ENCODE data around the gene PCNX1. TPM values are rescaled to one million over a fixed set of nuclear protein-coding genes. Genes with fewer than 3 reads are reported as not detected.
A peak's percentile ranks its signal among the peaks of the same experiment; 100 is the strongest.
"Not testable (repeated sequence)": the region's sequence is repeated elsewhere in the genome, so short reads cannot be mapped to it uniquely, and the experiment has no call there.

PCNX1 gene
- total RNA-seq, 5 donors from 2014 or later (not counting 1 experiment from before 2014, with no cell fraction given), result 80.8 to 140 (median 86.3) TPM

DNA sequence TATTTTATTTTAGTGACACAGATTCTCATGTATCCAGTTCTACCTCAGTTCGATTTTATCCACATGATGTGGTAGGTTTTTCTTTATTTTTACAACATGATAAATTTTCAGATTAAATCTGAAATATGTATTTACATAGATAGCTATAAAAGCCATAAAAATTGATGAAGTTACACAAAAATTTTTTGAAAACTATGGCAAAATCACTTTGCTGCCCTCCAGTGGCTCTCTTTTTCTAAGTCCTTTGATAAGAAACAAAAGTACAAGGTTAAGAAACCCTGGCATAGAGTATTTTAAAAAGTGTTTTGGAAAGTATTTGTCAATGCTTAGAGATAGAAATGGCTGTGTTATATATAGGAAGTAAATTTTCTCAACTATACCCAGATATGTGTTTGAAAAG, 104.2 kb downstream of the PCNX1 start:
- Histone ChIP-seq H3K27ac (ENCODE audit: low read length) (no peak overlapping the region), H3K36me3 (ENCODE audit: control insufficient read depth in 2 of 2, extremely low read depth in 1 of 2, insufficient read depth in 1 of 2, low read length in 1 of 2) (peaks cover 0 to 30% of the 10 kb centered on the region in 2 donors), H3K27me3 (replicated peaks in 1 of 2; ENCODE audit: control insufficient read depth in 2 of 2, extremely low read depth in 1 of 2, insufficient read depth in 2 of 2, low read length in 1 of 2) (no peaks in the 10 kb centered on the region), H3K4me3 (ENCODE audit: control insufficient read depth in 1 of 2, extremely low read depth in 1 of 2, low read length in 1 of 2) (no peak overlapping the region), H3K9me3 (no peaks in the 10 kb centered on the region), H3K4me1 (ENCODE audit: control insufficient read depth in 1 of 2, extremely low read depth in 1 of 2, insufficient read depth in 2 of 2, low read length in 2 of 2) (peaks cover 0 to 2% of the 10 kb centered on the region in 2 experiments)
- peak overlapping the region; percentile 23 to 29 for H3K27ac Mint-ChIP-seq
- ATAC-seq (replicated peaks in 1 of 4) (no peak), DNase-seq (peak in 5 of 35 experiments; percentile 3 to 30 (median 18))
- no CpG with 5 or more reads among the region's 1 CpG for WGBS (ENCODE audit: insufficient coverage)
- H3K36me3 Mint-ChIP-seq, result peaks cover 50% of the 10 kb centered on the region
- ChIA-PET CTCF (interaction anchor here (0.6 to 3.1 kb wide), 9 partner anchors 13 to 193 kb away, joined by 3 to 26 read pairs (median 5); partner anchors contain the start of gene PCNX1 (in 1 of the 2)), POLR2A (no interaction called here)
- H3K4me3 Mint-ChIP-seq, result no peak overlapping the region
- H3K27me3 Mint-ChIP-seq, result no peaks in the 10 kb centered on the region
- peaks cover 42 to 57% (median 49%) of the 10 kb centered on the region in 3 donors for H3K4me1 Mint-ChIP-seq
- no peaks in the 10 kb centered on the region for H3K9me3 Mint-ChIP-seq

DNA sequence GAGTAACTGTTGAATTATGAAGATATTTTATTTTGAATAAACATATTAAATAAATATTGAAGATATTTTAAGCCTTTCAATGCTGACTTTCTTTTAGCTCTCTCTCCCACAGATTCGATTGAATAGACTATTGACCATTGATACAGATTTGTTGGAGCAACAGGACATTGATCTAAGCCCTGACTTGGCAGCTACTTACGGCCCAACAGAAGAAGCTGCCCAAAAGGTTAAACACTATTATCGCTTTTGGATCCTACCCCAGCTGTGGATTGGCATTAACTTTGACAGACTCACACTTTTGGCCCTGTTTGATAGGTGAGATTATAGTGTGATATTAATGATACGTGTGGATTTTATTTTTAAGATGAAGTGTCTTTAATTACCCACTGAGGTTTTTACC, 105.6 kb downstream of the PCNX1 start:
- H3K36me3 ChIP-seq (ENCODE audit: control insufficient read depth in 2 of 2, extremely low read depth in 1 of 2, insufficient read depth in 1 of 2, low read length in 1 of 2), result peaks cover 0 to 33% of the 10 kb centered on the region in 2 donors
- no peak overlapping the region for H3K27ac ChIP-seq (ENCODE audit: low read length)
- no peak overlapping the region for H3K4me3 Mint-ChIP-seq
- DNase-seq (no peak), ATAC-seq (replicated peaks in 1 of 4) (no peak)
- no peaks in the 10 kb centered on the region for H3K27me3 Mint-ChIP-seq
- ChIA-PET CTCF (interaction anchor here (0.5 to 3.1 kb wide), 10 partner anchors 15 to 724 kb away, joined by 3 to 26 read pairs (median 5); no protein-coding TSS in a partner anchor), POLR2A (interaction anchor here (0.5 to 0.7 kb wide), 2 partner anchors 10 to 44 kb away, joined by 6 to 7 read pairs; no protein-coding TSS in a partner anchor)
- peaks cover 47 to 63% (median 50%) of the 10 kb centered on the region in 3 donors for H3K4me1 Mint-ChIP-seq
- H3K9me3 Mint-ChIP-seq, result no peaks in the 10 kb centered on the region
- H3K27me3 ChIP-seq (replicated peaks in 1 of 2; ENCODE audit: control insufficient read depth in 2 of 2, extremely low read depth in 1 of 2, insufficient read depth in 2 of 2, low read length in 1 of 2), result no peaks in the 10 kb centered on the region
- WGBS (ENCODE audit: insufficient coverage), result 90% methylated on average over 3 of the region's 4 CpGs
- H3K4me3 ChIP-seq (ENCODE audit: control insufficient read depth in 1 of 2, extremely low read depth in 1 of 2, low read length in 1 of 2), result no peak overlapping the region
- no peak overlapping the region for H3K27ac Mint-ChIP-seq
- peaks cover 0 to 2% of the 10 kb centered on the region in 2 experiments for H3K4me1 ChIP-seq (ENCODE audit: control insufficient read depth in 1 of 2, extremely low read depth in 1 of 2, insufficient read depth in 2 of 2, low read length in 2 of 2)
- H3K9me3 ChIP-seq, result no peaks in the 10 kb centered on the region
- H3K36me3 Mint-ChIP-seq, result peaks cover 59% of the 10 kb centered on the region

DNA sequence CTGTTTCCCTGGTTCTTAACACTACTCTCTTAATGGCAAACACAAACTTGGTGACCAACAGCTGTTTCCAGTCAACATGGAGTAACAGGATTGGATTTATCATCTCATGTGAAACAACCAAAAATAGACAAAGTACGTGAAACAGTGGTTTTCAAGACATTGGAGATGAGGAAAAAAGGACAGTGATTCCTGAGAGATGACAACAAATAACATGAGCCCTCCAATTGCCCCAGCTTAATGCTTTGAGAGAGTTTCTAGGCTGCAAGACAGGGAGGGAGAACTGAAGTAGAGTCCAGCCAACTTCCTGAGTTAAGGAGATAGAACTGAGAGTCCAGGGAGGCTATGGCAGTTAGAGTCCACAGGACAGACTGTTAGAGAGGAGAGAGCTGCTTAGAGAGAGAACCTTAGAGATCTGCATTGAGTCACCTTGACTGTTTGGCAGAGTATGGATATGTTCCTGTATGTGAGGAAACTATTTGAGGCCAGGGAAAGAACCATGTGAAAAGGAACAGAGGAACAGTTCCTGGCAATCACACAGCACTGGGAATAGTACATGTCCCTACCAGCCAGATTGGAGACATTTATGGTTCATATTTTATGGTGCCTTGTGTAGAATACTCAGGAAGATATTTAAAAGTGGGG, 106.4 kb downstream of the PCNX1 start:
- peaks cover 45 to 60% (median 47%) of the 10 kb centered on the region in 3 donors for H3K4me1 Mint-ChIP-seq
- H3K27ac Mint-ChIP-seq, result peak overlapping the region in 1 of 2 donors; percentile 18
- no peaks in the 10 kb centered on the region for H3K27me3 Mint-ChIP-seq
- POLR2A ChIA-PET, result no interaction called here
- Histone ChIP-seq H3K9me3 (no peaks in the 10 kb centered on the region), H3K27ac (ENCODE audit: low read length) (no peak overlapping the region), H3K4me3 (ENCODE audit: control insufficient read depth in 1 of 2, extremely low read depth in 1 of 2, low read length in 1 of 2) (no peak overlapping the region), H3K4me1 (ENCODE audit: control insufficient read depth in 1 of 2, extremely low read depth in 1 of 2, insufficient read depth in 2 of 2, low read length in 2 of 2) (peaks cover 0 to 2% of the 10 kb centered on the region in 2 experiments), H3K27me3 (replicated peaks in 1 of 2; ENCODE audit: control insufficient read depth in 2 of 2, extremely low read depth in 1 of 2, insufficient read depth in 2 of 2, low read length in 1 of 2) (no peaks in the 10 kb centered on the region), H3K36me3 (ENCODE audit: control insufficient read depth in 2 of 2, extremely low read depth in 1 of 2, insufficient read depth in 1 of 2, low read length in 1 of 2) (peaks cover 0 to 33% of the 10 kb centered on the region in 2 donors)
- peaks cover 64% of the 10 kb centered on the region for H3K36me3 Mint-ChIP-seq
- DNase-seq, result no peak
- H3K4me3 Mint-ChIP-seq, result no peak overlapping the region
- no peak for ATAC-seq (replicated peaks in 1 of 4)
- no peaks in the 10 kb centered on the region for H3K9me3 Mint-ChIP-seq
- CTCF ChIA-PET, result interaction anchor here in 1 of 2 donors (3.1 kb wide), 1 partner anchor 15 kb away, joined by 26 read pairs; no protein-coding TSS in a partner anchor
- no CpG with 5 or more reads among the region's 1 CpG for WGBS (ENCODE audit: insufficient coverage)

DNA sequence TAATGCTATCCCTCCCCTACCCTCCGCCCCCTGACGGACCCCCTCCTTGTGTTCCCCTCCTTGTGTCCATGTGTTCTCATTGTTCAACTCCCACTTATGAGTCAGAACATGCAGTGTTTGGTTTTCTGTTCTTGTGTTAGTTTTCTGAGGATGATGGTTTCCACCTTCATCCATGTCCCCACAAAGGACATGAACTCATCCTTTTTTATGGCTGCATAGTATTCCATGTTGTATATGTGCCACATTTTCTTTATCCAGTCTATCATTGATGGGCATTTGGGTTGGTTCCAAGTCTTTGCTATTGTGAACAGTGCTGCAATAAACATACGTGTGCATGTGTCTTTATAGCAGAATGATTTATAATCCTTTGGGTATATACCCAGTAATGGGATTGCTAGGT, 112.7 kb downstream of the PCNX1 start:
- Mint-ChIP-seq H3K36me3 (peaks cover 82% of the 10 kb centered on the region), H3K4me1 (peaks cover 44 to 47% (median 46%) of the 10 kb centered on the region in 3 donors)
- DNase-seq; H3K4me3 ChIP-seq (ENCODE audit: control insufficient read depth in 1 of 2, extremely low read depth in 1 of 2, low read length in 1 of 2); ATAC-seq (replicated peaks in 1 of 4); H3K27ac Mint-ChIP-seq; H3K4me3 Mint-ChIP-seq; H3K27me3 Mint-ChIP-seq; H3K9me3 Mint-ChIP-seq; POLR2A ChIA-PET; CTCF ChIA-PET; H3K4me1 ChIP-seq (ENCODE audit: control insufficient read depth in 1 of 2, extremely low read depth in 1 of 2, insufficient read depth in 2 of 2, low read length in 2 of 2); H3K27me3 ChIP-seq (replicated peaks in 1 of 2; ENCODE audit: control insufficient read depth in 2 of 2, extremely low read depth in 1 of 2, insufficient read depth in 2 of 2, low read length in 1 of 2); H3K27ac ChIP-seq (ENCODE audit: low read length); H3K9me3 ChIP-seq: not testable (repeated sequence)
- no CpG with 5 or more reads among the region's 3 CpGs for WGBS (ENCODE audit: insufficient coverage)
- H3K36me3 ChIP-seq (ENCODE audit: control insufficient read depth in 2 of 2, extremely low read depth in 1 of 2, insufficient read depth in 1 of 2, low read length in 1 of 2), result peaks cover 4 to 26% of the 10 kb centered on the region in 2 donors

DNA sequence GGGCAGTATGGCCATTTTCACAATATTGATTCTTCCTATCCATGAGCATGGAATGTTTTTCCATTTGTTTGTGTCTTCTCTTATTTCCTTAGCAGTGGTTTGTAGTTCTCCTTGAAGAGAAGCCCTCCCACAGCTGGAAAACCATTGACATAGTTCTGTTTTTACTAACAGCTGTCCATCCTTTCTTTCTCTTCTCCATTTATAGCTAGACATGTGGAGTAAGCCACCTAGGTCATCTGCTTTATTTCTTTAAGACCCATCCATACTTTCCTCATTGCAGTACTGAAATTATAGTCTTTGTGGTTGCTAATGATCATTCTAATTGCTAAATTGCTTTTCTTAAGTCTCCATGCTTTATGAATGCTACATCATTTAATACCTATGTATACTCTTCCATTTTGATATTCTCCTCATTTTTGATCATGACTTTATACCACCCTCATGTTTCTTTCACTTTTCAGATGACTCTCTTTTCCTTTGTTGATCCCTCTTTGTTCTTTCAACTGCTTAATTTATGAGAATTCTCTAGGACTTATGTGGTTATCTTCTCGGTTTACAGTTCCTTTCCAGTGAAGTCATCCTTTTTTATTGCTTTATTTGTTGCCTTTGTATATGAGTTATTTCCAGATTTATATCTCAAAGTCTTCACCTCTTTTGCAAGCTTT, 114.2 kb downstream of the PCNX1 start:
- Mint-ChIP-seq H3K4me1 (peaks cover 32 to 37% (median 36%) of the 10 kb centered on the region in 3 donors), H3K9me3 (peaks cover 0 to 3% (median 0%) of the 10 kb centered on the region in 3 donors), H3K4me3 (peak overlapping the region in 1 of 3 donors; percentile 3), H3K27me3 (no peaks in the 10 kb centered on the region), H3K36me3 (peaks cover 71% of the 10 kb centered on the region), H3K27ac (peak overlapping the region; percentile 29 to 60)
- Histone ChIP-seq H3K4me1 (ENCODE audit: control insufficient read depth in 1 of 2, extremely low read depth in 1 of 2, insufficient read depth in 2 of 2, low read length in 2 of 2) (no peaks in the 10 kb centered on the region), H3K4me3 (ENCODE audit: control insufficient read depth in 1 of 2, extremely low read depth in 1 of 2, low read length in 1 of 2) (no peak overlapping the region), H3K36me3 (ENCODE audit: control insufficient read depth in 2 of 2, extremely low read depth in 1 of 2, insufficient read depth in 1 of 2, low read length in 1 of 2) (peaks cover 4 to 29% of the 10 kb centered on the region in 2 donors), H3K27me3 (replicated peaks in 1 of 2; ENCODE audit: control insufficient read depth in 2 of 2, extremely low read depth in 1 of 2, insufficient read depth in 2 of 2, low read length in 1 of 2) (no peaks in the 10 kb centered on the region), H3K9me3 (no peaks in the 10 kb centered on the region), H3K27ac (ENCODE audit: low read length) (no peak overlapping the region)
- CTCF ChIA-PET, result interaction anchor here in 1 of 2 donors (0.6 kb wide), 1 partner anchor 13 kb away, joined by 5 read pairs; no protein-coding TSS in a partner anchor
- WGBS (ENCODE audit: insufficient coverage), result no CpG with 5 or more reads among the region's 1 CpG
- DNase-seq, result no peak
- POLR2A ChIA-PET, result no interaction called here
- ATAC-seq (replicated peaks in 1 of 4), result no peak

DNA sequence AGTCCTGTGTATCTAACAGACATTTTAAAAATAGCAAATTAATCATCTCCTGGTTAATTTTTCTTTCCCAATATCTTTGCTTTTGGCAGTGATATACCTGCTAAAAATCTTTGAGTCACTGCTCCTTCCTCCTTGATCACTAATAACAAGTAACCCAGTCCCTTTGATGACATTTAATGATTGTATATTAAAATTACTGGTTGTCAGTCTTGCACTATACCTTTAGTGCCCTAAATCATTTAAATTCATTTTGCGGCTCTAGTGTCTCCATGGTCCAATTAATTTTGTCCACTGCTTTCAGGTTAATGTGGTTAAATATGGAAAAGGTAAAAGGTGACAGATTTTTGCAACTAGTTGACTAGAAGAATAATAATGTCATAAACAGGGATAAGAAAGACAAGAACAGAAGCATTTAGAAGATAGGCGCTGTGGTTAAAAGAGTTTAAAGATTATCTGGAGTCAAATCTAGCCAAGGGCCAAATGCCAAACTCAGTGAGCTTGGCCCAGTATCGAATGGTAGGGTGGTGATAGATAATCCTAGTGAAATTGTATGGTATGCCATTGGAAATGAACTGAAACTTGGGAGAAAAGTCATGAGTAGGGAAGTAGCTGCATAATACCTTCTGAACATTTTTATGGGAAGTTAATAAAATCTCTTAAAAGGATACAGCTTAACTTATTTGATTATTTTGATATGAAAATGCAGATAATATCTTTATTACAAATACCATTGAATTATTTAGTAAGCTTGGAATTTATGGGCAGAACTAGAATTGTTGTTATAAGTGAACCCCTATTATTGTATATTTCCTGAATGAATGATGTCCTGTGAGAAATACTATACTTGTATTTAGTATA, 115.0 kb downstream of the PCNX1 start:
- H3K36me3 ChIP-seq (ENCODE audit: control insufficient read depth in 2 of 2, extremely low read depth in 1 of 2, insufficient read depth in 1 of 2, low read length in 1 of 2), result peaks cover 4 to 27% of the 10 kb centered on the region in 2 donors
- ATAC-seq (replicated peaks in 1 of 4), result no peak
- H3K27me3 Mint-ChIP-seq, result no peaks in the 10 kb centered on the region

More for the DNA sequence above, 115.0 kb downstream of the PCNX1 start:
- 78% methylated on average over 2 of the region's 3 CpGs for WGBS (ENCODE audit: insufficient coverage)
- Histone ChIP-seq H3K4me3 (ENCODE audit: control insufficient read depth in 1 of 2, extremely low read depth in 1 of 2, low read length in 1 of 2) (no peak overlapping the region), H3K27ac (ENCODE audit: low read length) (no peak overlapping the region), H3K27me3 (replicated peaks in 1 of 2; ENCODE audit: control insufficient read depth in 2 of 2, extremely low read depth in 1 of 2, insufficient read depth in 2 of 2, low read length in 1 of 2) (no peaks in the 10 kb centered on the region), H3K4me1 (ENCODE audit: control insufficient read depth in 1 of 2, extremely low read depth in 1 of 2, insufficient read depth in 2 of 2, low read length in 2 of 2) (no peaks in the 10 kb centered on the region), H3K9me3 (no peaks in the 10 kb centered on the region)
- CTCF ChIA-PET, result no interaction called here
- peaks cover 27 to 31% (median 28%) of the 10 kb centered on the region in 3 donors for H3K4me1 Mint-ChIP-seq
- POLR2A ChIA-PET, result interaction anchor here in 1 of 2 donors (0.7 kb wide), 1 partner anchor 105 kb away, joined by 3 read pairs; no protein-coding TSS in a partner anchor
- peaks cover 68% of the 10 kb centered on the region for H3K36me3 Mint-ChIP-seq
- no peak overlapping the region for H3K4me3 Mint-ChIP-seq
- H3K27ac Mint-ChIP-seq, result peak overlapping the region; percentile 31 to 60
- peaks cover 0 to 3% (median 0%) of the 10 kb centered on the region in 3 donors for H3K9me3 Mint-ChIP-seq
- no peak for DNase-seq
